K562 (cell line): ENCODE data around the gene IGFALS. TPM values are rescaled to one million over a fixed set of nuclear protein-coding genes. Genes with fewer than 3 reads are reported as not detected.

Experiments used
- ATAC-seq: fragments of 200-7000 bp; cut with Tn5 transposase; 3 replicates; pipeline ENCODE4 v1.9.1; 2020; ENCODE audit warnings: moderate library complexity
- BruUV-seq: library from RNA; stranded (reverse); fragments of 400-500 nt; replicated peaks from 2 replicates; lab custom pipeline; 2021; lab: Mats Ljungman, UMichigan
- CTCF ChIA-PET: fragments of 300-600 bp; formaldehyde crosslinking; extraction: SDS; loops from one replicate; lab custom pipeline; 2021; ENCODE audit warnings: low intra/inter-chr PET ratio; lab: Yijun Ruan, JAX
- POLR2A ChIA-PET: fragments of 300-600, 350-650 bp; sonication (Branson Sonifier 250); formaldehyde crosslinking; extraction: SDS; loops from one replicate; lab custom pipeline; 2021; ENCODE audit warnings: antibody characterized with exemption, inconsistent platforms; lab: Yijun Ruan, JAX
- DNase-seq, 4 experiments: peaks; one replicate each; pipeline versions ENCODE4 v3.0.0 to v3.0.0-alpha.2; 2011 to 2018; ENCODE audit warnings: low spot score in 3 of 4, mixed read lengths in 3 of 4; ENCODE audit errors: extremely low read depth in 1 of 4
- FAIRE-seq: peaks from 2 replicates; lab custom pipeline; 2011; peaks lifted over from hg19 to GRCh38; lab: Jason Lieb, UNC
- H2AFZ ChIP-seq: 2 replicates; pipeline ENCODE4 v1.6.0; 2011; ENCODE audit warnings: low read depth, low read length, control low read depth, inconsistent platforms
- H3K27ac ChIP-seq: fragments of 200-600 bp; 3 replicates; pipeline ENCODE4 v1.8.0; 2011; ENCODE audit warnings: low read depth, mild to moderate bottlenecking, control low read depth, inconsistent platforms, low read length, moderate library complexity, mixed read lengths; ENCODE audit errors: extremely low read depth
- H3K27me3 ChIP-seq, 2 experiments: fragments of 300-600 bp in 1 of 2; 2 replicates in 1 of 2; 3 replicates in 1 of 2; pipeline versions ENCODE4 v1.6.0 to v1.8.0; 2011; ENCODE audit warnings: inconsistent platforms in 2 of 2, low read length in 2 of 2, mild to moderate bottlenecking in 1 of 2, mixed read lengths in 1 of 2, moderate library complexity in 1 of 2; ENCODE audit not compliant: control insufficient read depth in 2 of 2, insufficient read depth in 2 of 2
- H3K36me3 ChIP-seq: fragments of 300-600 bp; 3 replicates; pipeline ENCODE4 v1.8.0; 2011; ENCODE audit warnings: mild to moderate bottlenecking, low read length, inconsistent platforms; ENCODE audit not compliant: control insufficient read depth, insufficient read depth
- H3K4me1 ChIP-seq, 2 experiments: fragments of 200-600 bp in 1 of 2; replicated peaks in 1 of 2; 2 replicates in 1 of 2; 3 replicates in 1 of 2; pipeline versions ENCODE4 v1.5.1 to v1.8.0; 2011; ENCODE audit warnings: inconsistent platforms in 2 of 2, low read length in 2 of 2, mild to moderate bottlenecking in 1 of 2, mixed read lengths in 1 of 2, moderate library complexity in 1 of 2; ENCODE audit not compliant: control insufficient read depth in 2 of 2, insufficient read depth in 2 of 2
- H3K4me2 ChIP-seq: 2 replicates; pipeline ENCODE4 v1.6.1; 2011; ENCODE audit warnings: low read length, control low read depth, inconsistent platforms, mixed read lengths; ENCODE audit not compliant: insufficient read depth
- H3K4me3 ChIP-seq: fragments of 200-600 bp; sonication (generic), shearing (Covaris generic); 2 replicates; pipeline ENCODE4 v1.5.1; 2016; ENCODE audit warnings: control low read depth, inconsistent platforms
- H3K79me2 ChIP-seq: fragments of 200-600 bp; 3 replicates; pipeline ENCODE4 v1.8.0; 2011; ENCODE audit warnings: low read length, inconsistent platforms; ENCODE audit not compliant: control insufficient read depth, insufficient read depth
- H3K9ac ChIP-seq, 2 experiments: 2 replicates each; pipeline versions ENCODE4 v1.6.0 to v1.6.1; 2011; ENCODE audit warnings: low read depth in 2 of 2, low read length in 2 of 2, control low read depth in 1 of 2, inconsistent platforms in 1 of 2, mild to moderate bottlenecking in 1 of 2, mixed read lengths in 1 of 2; ENCODE audit not compliant: insufficient read depth in 1 of 2
- H3K9me1 ChIP-seq: one replicate; pipeline ENCODE4 v1.6.0; 2011; ENCODE audit warnings: inconsistent platforms, mild to moderate bottlenecking, low read length, moderate library complexity; ENCODE audit not compliant: control insufficient read depth, insufficient read depth
- H3K9me3 ChIP-seq: replicated peaks from 2 replicates; pipeline ENCODE4 v1.5.1; 2011; ENCODE audit warnings: low read depth, low read length, inconsistent platforms; ENCODE audit not compliant: control insufficient read depth, insufficient read depth
- H4K20me1 ChIP-seq: replicated peaks from 2 replicates; pipeline ENCODE4 v1.6.1; 2011; ENCODE audit warnings: low read length, inconsistent platforms, mixed read lengths; ENCODE audit not compliant: control insufficient read depth, insufficient read depth
- ETV6 ChIP-seq, 3 experiments: fragments of 150-350 bp in 1 of 3; sonication (generic) in 1 of 3; formaldehyde crosslinking in 1 of 3; IDR thresholded peaks; 2 replicates each; pipeline versions ENCODE4 v1.6.1 to v1.8.0; 2014 to 2022; ENCODE audit warnings: borderline replicate concordance in 2 of 3, low read depth in 2 of 3, antibody characterized with exemption in 1 of 3, low read length in 1 of 3, mild to moderate bottlenecking in 1 of 3, missing genetic modification reagents in 1 of 3
- FOXP1 ChIP-seq: sonication (generic); formaldehyde crosslinking; IDR thresholded peaks from 2 replicates; pipeline ENCODE4 v1.8.0; 2022; ENCODE audit warnings: mild to moderate bottlenecking, missing genetic modification reagents
- GABPA ChIP-seq: fragments of 200-800 bp; sonication (Bioruptor generic); conservative IDR thresholded peaks from 2 replicates; pipeline ENCODE4 v1.6.1; 2016; ENCODE audit warnings: low read depth, missing genetic modification characterization, missing compliant biosample characterization
- MCM5 ChIP-seq: fragments of 450-650 bp; IDR thresholded peaks from 2 replicates; pipeline ENCODE4 v1.6.1; 2016; ENCODE audit warnings: low read depth
- RAD51 ChIP-seq: fragments of 450-650 bp; IDR thresholded peaks from 2 replicates; pipeline ENCODE4 v1.7.1; 2016; ENCODE audit warnings: low read depth, mild to moderate bottlenecking, borderline replicate concordance
- RB1 ChIP-seq: fragments of 450-650 bp; IDR thresholded peaks from 2 replicates; pipeline ENCODE4 v1.6.1; 2017; ENCODE audit warnings: low read depth, mild to moderate bottlenecking
- SRSF1 ChIP-seq: fragments of 200-400 bp; formaldehyde crosslinking; IDR thresholded peaks from 2 replicates; pipeline ENCODE4 v1.6.1; 2017; ENCODE audit warnings: mild to moderate bottlenecking, low read depth, low read length, moderate library complexity
- ZNF232 ChIP-seq: sonication (generic); formaldehyde crosslinking; IDR thresholded peaks from 2 replicates; pipeline ENCODE4 v1.8.0; 2022; ENCODE audit warnings: mild to moderate bottlenecking, missing genetic modification reagents
- ZNF561 ChIP-seq: fragments of 450-650 bp; formaldehyde crosslinking; conservative IDR thresholded peaks from 2 replicates; pipeline ENCODE4 v1.4.0; 2020; ENCODE audit warnings: mild to moderate bottlenecking, moderate library complexity
- ZNF57 ChIP-seq: fragments of 450-650 bp; formaldehyde crosslinking; IDR thresholded peaks from 2 replicates; pipeline ENCODE4 v1.4.0; 2020; ENCODE audit warnings: mild to moderate bottlenecking, moderate library complexity
- WGBS: fragments of 100-300 bp; shearing (Covaris generic); methylation state at CpG from one replicate; pipeline ENCODE4 v1.1.6; 2016; ENCODE audit warnings: low coverage, mixed read lengths; ENCODE audit not compliant: insufficient coverage; ENCODE audit errors: missing lambda C conversion rate; 5-methylcytosine and 5-hydroxymethylcytosine counted together
- in situ Hi-C: fragments of 300-500 bp; cut with MboI; formaldehyde crosslinking; loops from 4 replicates; pipeline ENCODE4 v1.15.0; 2018; ENCODE audit warnings: inconsistent platforms, mixed read lengths
- intact Hi-C: fragments of 100-400 bp; cut with micrococcal nuclease; formaldehyde crosslinking; loops from 2 replicates; pipeline ENCODE4 v1.14.2; 2022
- polyA plus RNA-seq, 8 experiments: library from polyadenylated mRNA; depleted of rRNA in 4 of 8; stranded (reverse) in 5 of 8; unstranded in 3 of 8; fragments of >200 nt; fragmentation: Nextera tagmentation in 2 of 8; fragmentation: Illumina TruSeq in 1 of 8; extraction: Ambion mirVana in 2 of 8; extraction: Trizol in 1 of 8; gene quantifications; 2 replicates each; pipeline versions ENCODE4 v1.2.1 to v1.2.3, GENCODE V29; 2011 to 2014; ENCODE audit warnings: inconsistent platforms in 1 of 8, missing spikeins in 1 of 8
- total RNA-seq, 7 experiments: library from RNA; depleted of rRNA in 6 of 7; stranded (reverse); fragments of >200 nt in 6 of 7; fragmentation: Illumina TruSeq in 2 of 7; extraction: Trizol in 2 of 7; gene quantifications; 2 replicates each; pipeline versions ENCODE4 v1.2.1 to v1.2.3, GENCODE V29; 2011 to 2021; ENCODE audit warnings: low replicate concordance in 1 of 7
- TF ChIP-seq, protein P1 (sequence below): sonication (generic); formaldehyde crosslinking; IDR thresholded peaks from 2 replicates; pipeline ENCODE4 v1.8.0; 2022; ENCODE audit warnings: mild to moderate bottlenecking, missing genetic modification reagents
- TF ChIP-seq, protein P2 (sequence below): IDR thresholded peaks from 2 replicates; pipeline ENCODE4 v1.6.1; 2016; ENCODE audit warnings: missing genetic modification characterization, missing compliant biosample characterization
- TF ChIP-seq, protein P3 (sequence below): sonication (generic); formaldehyde crosslinking; IDR thresholded peaks from 2 replicates; pipeline ENCODE4 v1.8.0; 2022; ENCODE audit warnings: mild to moderate bottlenecking, low read depth, missing genetic modification reagents

The IGFALS gene
- total and polyA plus RNA-seq, 9 of the 15 experiments (the other 6 are each of a cell fraction or from before 2014, with no cell fraction given) = not detected

DNA sequence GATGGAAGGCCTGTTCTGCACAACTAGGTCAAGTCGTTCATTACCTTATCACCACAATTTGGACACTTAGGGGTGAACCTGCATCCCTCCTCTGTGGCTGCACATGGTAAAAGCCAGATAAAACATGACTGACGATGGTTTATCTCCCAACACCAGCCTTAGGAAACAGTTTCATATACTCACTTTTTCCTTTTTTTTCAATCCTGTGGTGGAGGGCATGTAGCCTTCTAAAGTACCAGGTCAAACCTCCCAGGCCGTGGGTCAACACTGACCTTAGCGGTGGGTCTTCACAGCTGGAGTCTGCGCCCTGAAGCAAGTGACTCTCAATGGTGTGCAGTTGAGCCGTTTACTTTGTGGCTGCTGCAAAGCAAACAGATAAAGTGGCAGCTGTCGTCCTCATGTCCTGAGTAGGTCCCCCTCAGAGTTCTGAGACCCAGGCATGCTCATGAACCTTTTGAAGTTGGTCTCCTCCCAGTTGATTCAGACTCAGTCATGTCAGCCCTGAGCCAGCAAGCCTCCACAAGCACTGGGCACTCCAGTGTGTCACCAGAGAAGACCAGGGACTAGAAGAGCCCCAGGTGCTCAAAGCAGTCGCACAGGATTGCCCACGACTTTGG is 39.4 kb upstream of the IGFALS start:
- DNase-seq (peak; percentile 63 to 93 (median 78)), ATAC-seq (peak; percentile 93), FAIRE-seq (peak; percentile 98)
- Histone ChIP-seq H3K9me3 (no peaks in the 10 kb centered on the region), H3K27ac (peak overlapping the region; percentile 67), H3K27me3 (no peaks in the 10 kb centered on the region), H3K4me2 (peak overlapping the region; percentile 40), H3K4me1 (peaks cover 22 to 29% of the 10 kb centered on the region in 2 experiments), H3K9ac (peak overlapping the region; percentile 47 to 82; a peak in 3 of 4 replicates), H3K9me1 (no peaks in the 10 kb centered on the region), H4K20me1 (peaks cover 3% of the 10 kb centered on the region), H3K79me2 (peaks cover 8% of the 10 kb centered on the region; the same call in 2 of the 3 replicates), H2AFZ (peak overlapping the region; percentile 42; the same call in 1 of the 2 replicates), H3K4me3 (no peak overlapping the region), H3K36me3 (peaks cover 25% of the 10 kb centered on the region; the same call in 2 of the 3 replicates)
- no TSS peak for BruUV-seq
- in situ Hi-C loops = no loop called here
- POLR2A ChIA-PET = interaction anchor here (1.0 to 1.6 kb wide), 2 partner anchors 9 to 132 kb away, joined by 3 to 7 read pairs; partner anchors contain the start of gene RPS2
- CTCF ChIA-PET = interaction anchor here (0.6 kb wide), 1 partner anchor 1462 kb away, joined by 3 read pairs; the partner anchor contains the start of gene MRPL28
- intact Hi-C loops = no loop called here
- 2% methylated on average over 9 of the region's 9 CpGs for WGBS
- TF ChIP-seq ETV6 (IDR thresholded peaks at IDR 0.05; ENCODE audit: borderline replicate concordance in 1 of 2, low read depth in 2 of 2, low read length in 1 of 2) (peak in 1 of 2 experiments; percentile 74; a peak in 1 of 4 replicates), ETV6 (CRISPR knock-in tag; IDR thresholded peaks at IDR 0.05; ENCODE audit: borderline replicate concordance) (no peak), GABPA (no peak; the same call in 1 of the 2 replicates), MCM5 (no peak), RB1 (no peak), ZNF232 (CRISPR knock-in tag) (no peak), SRSF1 (no peak), ZNF561 (CRISPR knock-in tag) (no peak), ZNF57 (CRISPR knock-in tag) (no peak), FOXP1 (CRISPR knock-in tag) (peak; percentile 37; the same call in 1 of the 2 replicates), RAD51 (0 out of 2 replicates have a peak, but pooled peaks have one; percentile 22)
- TF ChIP-seq, protein P1, sequence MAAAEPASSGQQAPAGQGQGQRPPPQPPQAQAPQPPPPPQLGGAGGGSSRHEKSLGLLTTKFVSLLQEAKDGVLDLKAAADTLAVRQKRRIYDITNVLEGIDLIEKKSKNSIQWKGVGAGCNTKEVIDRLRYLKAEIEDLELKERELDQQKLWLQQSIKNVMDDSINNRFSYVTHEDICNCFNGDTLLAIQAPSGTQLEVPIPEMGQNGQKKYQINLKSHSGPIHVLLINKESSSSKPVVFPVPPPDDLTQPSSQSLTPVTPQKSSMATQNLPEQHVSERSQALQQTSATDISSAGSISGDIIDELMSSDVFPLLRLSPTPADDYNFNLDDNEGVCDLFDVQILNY (CRISPR knock-in tag) = no peak
- TF ChIP-seq, protein P2, sequence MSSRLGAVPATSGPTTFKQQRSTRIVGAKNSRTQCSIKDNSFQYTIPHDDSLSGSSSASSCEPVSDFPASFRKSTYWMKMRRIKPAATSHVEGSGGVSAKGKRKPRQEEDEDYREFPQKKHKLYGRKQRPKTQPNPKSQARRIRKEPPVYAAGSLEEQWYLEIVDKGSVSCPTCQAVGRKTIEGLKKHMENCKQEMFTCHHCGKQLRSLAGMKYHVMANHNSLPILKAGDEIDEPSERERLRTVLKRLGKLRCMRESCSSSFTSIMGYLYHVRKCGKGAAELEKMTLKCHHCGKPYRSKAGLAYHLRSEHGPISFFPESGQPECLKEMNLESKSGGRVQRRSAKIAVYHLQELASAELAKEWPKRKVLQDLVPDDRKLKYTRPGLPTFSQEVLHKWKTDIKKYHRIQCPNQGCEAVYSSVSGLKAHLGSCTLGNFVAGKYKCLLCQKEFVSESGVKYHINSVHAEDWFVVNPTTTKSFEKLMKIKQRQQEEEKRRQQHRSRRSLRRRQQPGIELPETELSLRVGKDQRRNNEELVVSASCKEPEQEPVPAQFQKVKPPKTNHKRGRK (tag) = no peak
- TF ChIP-seq, protein P3, sequence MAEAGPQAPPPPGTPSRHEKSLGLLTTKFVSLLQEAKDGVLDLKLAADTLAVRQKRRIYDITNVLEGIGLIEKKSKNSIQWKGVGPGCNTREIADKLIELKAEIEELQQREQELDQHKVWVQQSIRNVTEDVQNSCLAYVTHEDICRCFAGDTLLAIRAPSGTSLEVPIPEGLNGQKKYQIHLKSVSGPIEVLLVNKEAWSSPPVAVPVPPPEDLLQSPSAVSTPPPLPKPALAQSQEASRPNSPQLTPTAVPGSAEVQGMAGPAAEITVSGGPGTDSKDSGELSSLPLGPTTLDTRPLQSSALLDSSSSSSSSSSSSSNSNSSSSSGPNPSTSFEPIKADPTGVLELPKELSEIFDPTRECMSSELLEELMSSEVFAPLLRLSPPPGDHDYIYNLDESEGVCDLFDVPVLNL (CRISPR knock-in tag) = no peak
